Measurements from ENCODE around the gene ITGA2B. TPM values are rescaled to one million over a fixed set of nuclear protein-coding genes. Genes with fewer than 3 reads are reported as not detected.

The ITGA2B gene
- total RNA-seq, 3 donors from 2014 or later (not counting 1 experiment from before 2014, with no cell fraction given): 8.8 to 32.9 (median 32.6) TPM

- H3K36me3 ChIP-seq (ENCODE audit: control insufficient read depth, insufficient read depth, low read length): no peaks in the 10 kb centered on the region
- DNase-seq: peak in 1 of 2 donors; percentile 26
- intact Hi-C loops (cut with micrococcal nuclease): no loop called here
- Mint-ChIP-seq H3K4me3 (peak overlapping the region; percentile 79), H3K4me1 (peaks cover 18 to 25% of the 10 kb centered on the region in 2 donors), H3K27ac (peak overlapping the region in 1 of 2 donors; percentile 66), H3K9me3 (no peaks in the 10 kb centered on the region), H3K36me3 (no peaks in the 10 kb centered on the region), H3K27me3 (ENCODE audit: low read depth in 2 of 2) (no peaks in the 10 kb centered on the region)
- H3K27ac ChIP-seq (ENCODE audit: low read length): no peak overlapping the region
- no peaks in the 10 kb centered on the region for H3K9me3 ChIP-seq (ENCODE audit: control insufficient read depth, insufficient read depth, low read length)
- WGBS (ENCODE audit: insufficient coverage): 13% methylated on average over 26 of the region's 26 CpGs
- ATAC-seq: no peak
- TF ChIP-seq CTCF (IDR thresholded peaks at IDR 0.05): no peak
- peaks cover 6% of the 10 kb centered on the region for H3K27me3 ChIP-seq (ENCODE audit: control insufficient read depth, insufficient read depth, low read length)
- peaks cover 25% of the 10 kb centered on the region for H3K4me1 ChIP-seq (ENCODE audit: control insufficient read depth, insufficient read depth, low read length)
- H3K4me3 ChIP-seq (ENCODE audit: low read length): peak overlapping the region; percentile 62
These were observed 4.6 kb downstream of the ITGA2B start for GRCh38 chr17:44384823-44385286.

- H3K27me3 ChIP-seq (ENCODE audit: control insufficient read depth, insufficient read depth, low read length): peaks cover 6% of the 10 kb centered on the region
- intact Hi-C loops (cut with micrococcal nuclease): no loop called here
- H3K27ac Mint-ChIP-seq: no peak overlapping the region
- H3K9me3 ChIP-seq (ENCODE audit: control insufficient read depth, insufficient read depth, low read length): no peaks in the 10 kb centered on the region
- H3K4me3 ChIP-seq (ENCODE audit: low read length): no peak overlapping the region
- no peaks in the 10 kb centered on the region for H3K36me3 Mint-ChIP-seq
- peaks cover 13 to 20% of the 10 kb centered on the region in 2 donors for H3K4me1 Mint-ChIP-seq
- no peaks in the 10 kb centered on the region for H3K36me3 ChIP-seq (ENCODE audit: control insufficient read depth, insufficient read depth, low read length)
- no peak for TF ChIP-seq CTCF (IDR thresholded peaks at IDR 0.05)
- no peak overlapping the region for H3K27ac ChIP-seq (ENCODE audit: low read length)
- peak overlapping the region; percentile 73 for H3K4me3 Mint-ChIP-seq
- no peak for DNase-seq
- ATAC-seq: no peak
- 75% methylated on average over 29 of the region's 29 CpGs for WGBS (ENCODE audit: insufficient coverage)
- H3K9me3 Mint-ChIP-seq: no peaks in the 10 kb centered on the region
- peaks cover 20% of the 10 kb centered on the region for H3K4me1 ChIP-seq (ENCODE audit: control insufficient read depth, insufficient read depth, low read length)
- no peaks in the 10 kb centered on the region for H3K27me3 Mint-ChIP-seq (ENCODE audit: low read depth in 2 of 2)
These were observed 5.1 kb downstream of the ITGA2B start for GRCh38 chr17:44384281-44384822.

- Histone ChIP-seq H3K27me3 (ENCODE audit: control insufficient read depth, insufficient read depth, low read length) (peaks cover 6% of the 10 kb centered on the region), H3K36me3 (ENCODE audit: control insufficient read depth, insufficient read depth, low read length) (no peaks in the 10 kb centered on the region), H3K4me1 (ENCODE audit: control insufficient read depth, insufficient read depth, low read length) (peaks cover 18% of the 10 kb centered on the region), H3K27ac (ENCODE audit: low read length) (no peak overlapping the region), H3K9me3 (ENCODE audit: control insufficient read depth, insufficient read depth, low read length) (no peaks in the 10 kb centered on the region), H3K4me3 (ENCODE audit: low read length) (no peak overlapping the region)
- 88% methylated on average over 13 of the region's 16 CpGs for WGBS (ENCODE audit: insufficient coverage)
- H3K36me3 Mint-ChIP-seq: no peaks in the 10 kb centered on the region
- no peak overlapping the region for H3K27ac Mint-ChIP-seq
- H3K9me3 Mint-ChIP-seq: no peaks in the 10 kb centered on the region
- no peaks in the 10 kb centered on the region for H3K27me3 Mint-ChIP-seq (ENCODE audit: low read depth in 2 of 2)
- intact Hi-C loops (cut with micrococcal nuclease): no loop called here
- DNase-seq (no peak), ATAC-seq (no peak)
- H3K4me3 Mint-ChIP-seq: no peak overlapping the region
- no peak for TF ChIP-seq CTCF (IDR thresholded peaks at IDR 0.05)
- peaks cover 10 to 16% of the 10 kb centered on the region in 2 donors for H3K4me1 Mint-ChIP-seq
These were observed 5.6 kb downstream of the ITGA2B start for GRCh38 chr17:44383861-44384260.

GRCh38 chr17:44383363-44383762, 6.1 kb downstream of the ITGA2B start:
- Mint-ChIP-seq H3K36me3 (no peaks in the 10 kb centered on the region), H3K4me3 (no peak overlapping the region), H3K9me3 (no peaks in the 10 kb centered on the region), H3K4me1 (peaks cover 10 to 16% of the 10 kb centered on the region in 2 donors), H3K27me3 (ENCODE audit: low read depth in 2 of 2) (no peaks in the 10 kb centered on the region), H3K27ac (no peak overlapping the region)
- 94% methylated on average over 15 of the region's 15 CpGs for WGBS (ENCODE audit: insufficient coverage)
- intact Hi-C loops (cut with micrococcal nuclease): no loop called here
- Histone ChIP-seq H3K36me3 (ENCODE audit: control insufficient read depth, insufficient read depth, low read length) (no peaks in the 10 kb centered on the region), H3K27ac (ENCODE audit: low read length) (no peak overlapping the region), H3K4me3 (ENCODE audit: low read length) (no peak overlapping the region), H3K4me1 (ENCODE audit: control insufficient read depth, insufficient read depth, low read length) (peaks cover 18% of the 10 kb centered on the region), H3K27me3 (ENCODE audit: control insufficient read depth, insufficient read depth, low read length) (peaks cover 6% of the 10 kb centered on the region), H3K9me3 (ENCODE audit: control insufficient read depth, insufficient read depth, low read length) (no peaks in the 10 kb centered on the region)
- DNase-seq: peak in 1 of 2 donors; percentile 12
- no peak for TF ChIP-seq CTCF (IDR thresholded peaks at IDR 0.05)
- ATAC-seq: no peak

All from natural killer cell (primary cell).